OCI-LY7 (cell line): ENCODE measurements around the gene PER3.

Source experiments
- CTCF ChIP-seq: fragments of 200-600 bp; sonication (generic); conservative IDR thresholded peaks from 2 replicates; pipeline ENCODE4 v1.5.1; 2014; ENCODE audit warnings: mild to moderate bottlenecking, antibody characterized with exemption, low read length, moderate library complexity, mixed read lengths
- EZH2phosphoT487 ChIP-seq: fragments of 200-600 bp; sonication (generic); IDR thresholded peaks from 2 replicates; pipeline ENCODE4 v1.6.1; 2018; ENCODE audit warnings: low read depth, borderline replicate concordance, mild to moderate bottlenecking, mixed run types, antibody characterized with exemption, low read length, moderate library complexity, mixed read lengths

GRCh38 chr1:7888248-7889081 lies 104.4 kb downstream of the PER3 start:
- TF ChIP-seq CTCF (no peak), EZH2phosphoT487 (no peak)
